ENCODE data around the gene EPAS1.

Gene EPAS1

DNA sequence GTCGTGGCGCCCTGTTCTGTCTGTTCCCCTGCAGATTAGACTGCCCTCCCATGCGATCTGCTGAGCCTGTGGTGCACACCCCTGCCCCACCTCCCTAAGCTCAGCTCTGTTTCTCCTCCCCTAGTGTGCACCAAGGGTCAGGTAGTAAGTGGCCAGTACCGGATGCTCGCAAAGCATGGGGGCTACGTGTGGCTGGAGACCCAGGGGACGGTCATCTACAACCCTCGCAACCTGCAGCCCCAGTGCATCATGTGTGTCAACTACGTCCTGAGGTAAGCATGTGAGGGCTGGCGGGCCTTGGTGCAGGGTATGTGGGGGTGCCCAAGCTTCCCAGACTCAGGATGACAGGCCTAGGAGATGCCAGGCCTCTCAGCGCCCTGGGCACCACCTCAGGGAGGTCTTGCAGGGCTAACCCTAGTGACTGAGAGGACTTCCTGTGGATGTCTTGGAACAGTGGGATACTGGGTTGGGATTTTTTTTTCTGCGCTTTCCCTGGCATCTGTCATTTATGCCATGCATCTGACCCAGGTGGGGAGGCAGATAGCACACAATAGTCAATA, 78.4 kb downstream of the EPAS1 start:
- TF ChIP-seq, protein P1, sequence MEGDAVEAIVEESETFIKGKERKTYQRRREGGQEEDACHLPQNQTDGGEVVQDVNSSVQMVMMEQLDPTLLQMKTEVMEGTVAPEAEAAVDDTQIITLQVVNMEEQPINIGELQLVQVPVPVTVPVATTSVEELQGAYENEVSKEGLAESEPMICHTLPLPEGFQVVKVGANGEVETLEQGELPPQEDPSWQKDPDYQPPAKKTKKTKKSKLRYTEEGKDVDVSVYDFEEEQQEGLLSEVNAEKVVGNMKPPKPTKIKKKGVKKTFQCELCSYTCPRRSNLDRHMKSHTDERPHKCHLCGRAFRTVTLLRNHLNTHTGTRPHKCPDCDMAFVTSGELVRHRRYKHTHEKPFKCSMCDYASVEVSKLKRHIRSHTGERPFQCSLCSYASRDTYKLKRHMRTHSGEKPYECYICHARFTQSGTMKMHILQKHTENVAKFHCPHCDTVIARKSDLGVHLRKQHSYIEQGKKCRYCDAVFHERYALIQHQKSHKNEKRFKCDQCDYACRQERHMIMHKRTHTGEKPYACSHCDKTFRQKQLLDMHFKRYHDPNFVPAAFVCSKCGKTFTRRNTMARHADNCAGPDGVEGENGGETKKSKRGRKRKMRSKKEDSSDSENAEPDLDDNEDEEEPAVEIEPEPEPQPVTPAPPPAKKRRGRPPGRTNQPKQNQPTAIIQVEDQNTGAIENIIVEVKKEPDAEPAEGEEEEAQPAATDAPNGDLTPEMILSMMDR (IDR thresholded peaks at IDR 0.05; ENCODE audit: low read length, missing control alignments), result no peak
- no peak overlapping the region for H3K4me3 ChIP-seq (replicated peaks; ENCODE audit: low read depth, low read length)
- no peak for DNase-seq (ENCODE audit: low read depth)

DNA sequence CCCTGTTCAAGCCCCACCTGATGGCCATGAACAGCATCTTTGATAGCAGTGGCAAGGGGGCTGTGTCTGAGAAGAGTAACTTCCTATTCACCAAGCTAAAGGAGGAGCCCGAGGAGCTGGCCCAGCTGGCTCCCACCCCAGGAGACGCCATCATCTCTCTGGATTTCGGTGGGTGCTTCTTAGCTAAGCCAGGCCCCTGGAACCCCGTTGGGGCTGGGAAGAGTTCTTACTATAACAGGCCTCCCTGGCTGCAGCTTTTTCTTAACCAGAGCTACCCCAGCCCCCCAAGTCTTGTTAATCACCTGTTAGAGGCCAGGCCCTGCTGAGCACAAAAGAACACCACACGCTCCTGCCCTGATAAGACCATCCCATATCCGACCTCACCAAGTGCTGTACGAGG, 79.4 kb downstream of the EPAS1 start:
- TF ChIP-seq, protein P1 (IDR thresholded peaks at IDR 0.05; ENCODE audit: low read length, missing control alignments), result no peak
- H3K4me3 ChIP-seq (replicated peaks; ENCODE audit: low read depth, low read length), result no peak overlapping the region
- DNase-seq (ENCODE audit: low read depth), result no peak

DNA sequence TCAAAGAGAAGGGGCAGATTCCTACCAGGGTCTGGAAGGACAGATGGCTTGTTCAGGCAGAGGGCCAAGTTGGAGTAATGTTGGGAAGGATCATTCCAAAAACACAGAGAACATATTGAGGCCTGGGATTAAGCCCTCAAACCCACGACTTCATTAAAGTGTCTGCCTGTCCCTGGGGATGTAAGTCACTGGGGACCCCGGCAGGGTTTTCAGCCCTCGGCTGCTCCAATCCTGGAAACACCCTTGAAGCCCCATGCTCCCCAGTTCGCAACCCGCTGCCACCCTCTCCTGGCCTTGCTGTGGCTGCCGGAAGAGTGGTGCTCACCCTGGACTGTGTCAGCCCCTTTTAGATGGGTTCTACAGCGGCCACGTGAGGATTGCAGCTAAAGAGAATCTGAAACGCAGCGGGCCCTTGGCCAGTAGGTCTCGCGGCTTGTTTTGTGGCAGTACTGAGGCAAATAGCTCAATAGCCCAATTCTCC, 79.9 kb downstream of the EPAS1 start:
- H3K4me3 ChIP-seq (replicated peaks; ENCODE audit: low read depth, low read length), result no peak overlapping the region
- TF ChIP-seq, protein P1 (IDR thresholded peaks at IDR 0.05; ENCODE audit: low read length, missing control alignments), result no peak
- no peak for DNase-seq (ENCODE audit: low read depth)

DNA sequence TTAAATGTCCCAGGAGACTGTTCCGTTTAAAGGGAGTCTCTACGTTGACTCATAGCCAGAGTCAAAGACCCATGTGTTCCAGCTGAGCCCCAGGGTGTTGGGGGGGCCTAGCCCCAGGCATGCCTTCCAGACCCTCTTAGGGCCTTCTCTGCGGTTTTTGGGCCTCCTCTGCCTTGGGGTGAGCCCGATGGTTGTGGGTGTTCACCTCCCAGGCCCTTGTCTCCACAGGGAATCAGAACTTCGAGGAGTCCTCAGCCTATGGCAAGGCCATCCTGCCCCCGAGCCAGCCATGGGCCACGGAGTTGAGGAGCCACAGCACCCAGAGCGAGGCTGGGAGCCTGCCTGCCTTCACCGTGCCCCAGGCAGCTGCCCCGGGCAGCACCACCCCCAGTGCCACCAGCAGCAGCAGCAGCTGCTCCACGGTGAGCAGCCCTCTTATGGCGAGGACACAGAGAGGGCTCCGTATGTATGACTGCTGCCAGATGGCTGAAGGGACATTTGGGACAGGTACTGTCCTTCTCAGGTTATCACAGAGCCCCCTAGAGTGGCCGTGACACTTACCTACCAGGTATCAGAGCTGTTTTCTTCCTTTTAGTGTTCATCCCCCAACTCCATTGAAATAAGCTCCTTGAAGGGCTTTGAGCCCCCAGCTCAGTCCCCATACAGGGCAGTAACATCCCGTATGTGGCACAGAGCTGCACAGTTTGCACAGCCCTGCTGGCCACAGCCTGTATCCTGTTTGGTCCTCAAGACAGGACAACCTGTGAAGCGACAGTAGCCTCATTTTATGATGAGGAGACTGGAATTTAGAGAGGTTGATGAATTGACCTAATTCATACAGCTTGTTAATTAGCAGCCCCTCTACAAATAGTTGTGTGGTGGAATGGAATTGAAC, 80.7 kb downstream of the EPAS1 start:
- no peak for DNase-seq (ENCODE audit: low read depth)
- H3K4me3 ChIP-seq (replicated peaks; ENCODE audit: low read depth, low read length), result no peak overlapping the region
- TF ChIP-seq, protein P1 (IDR thresholded peaks at IDR 0.05; ENCODE audit: low read length, missing control alignments), result no peak

DNA sequence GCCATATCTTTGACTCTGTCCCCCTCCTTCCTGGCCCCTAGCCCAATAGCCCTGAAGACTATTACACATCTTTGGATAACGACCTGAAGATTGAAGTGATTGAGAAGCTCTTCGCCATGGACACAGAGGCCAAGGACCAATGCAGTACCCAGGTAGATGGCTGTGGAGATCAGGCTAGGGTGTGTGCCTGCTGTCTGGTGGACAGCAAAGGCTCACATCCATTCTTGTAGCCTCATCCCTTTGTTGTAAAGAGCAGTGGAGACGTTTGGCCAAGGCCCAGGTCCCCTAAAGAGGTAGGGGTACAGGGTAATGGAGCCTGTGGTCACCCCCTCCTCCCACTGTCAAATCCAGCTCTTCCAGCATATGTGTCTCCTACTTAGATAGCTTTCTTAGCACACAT, 81.4 kb downstream of the EPAS1 start:
- no peak for DNase-seq (ENCODE audit: low read depth)

DNA sequence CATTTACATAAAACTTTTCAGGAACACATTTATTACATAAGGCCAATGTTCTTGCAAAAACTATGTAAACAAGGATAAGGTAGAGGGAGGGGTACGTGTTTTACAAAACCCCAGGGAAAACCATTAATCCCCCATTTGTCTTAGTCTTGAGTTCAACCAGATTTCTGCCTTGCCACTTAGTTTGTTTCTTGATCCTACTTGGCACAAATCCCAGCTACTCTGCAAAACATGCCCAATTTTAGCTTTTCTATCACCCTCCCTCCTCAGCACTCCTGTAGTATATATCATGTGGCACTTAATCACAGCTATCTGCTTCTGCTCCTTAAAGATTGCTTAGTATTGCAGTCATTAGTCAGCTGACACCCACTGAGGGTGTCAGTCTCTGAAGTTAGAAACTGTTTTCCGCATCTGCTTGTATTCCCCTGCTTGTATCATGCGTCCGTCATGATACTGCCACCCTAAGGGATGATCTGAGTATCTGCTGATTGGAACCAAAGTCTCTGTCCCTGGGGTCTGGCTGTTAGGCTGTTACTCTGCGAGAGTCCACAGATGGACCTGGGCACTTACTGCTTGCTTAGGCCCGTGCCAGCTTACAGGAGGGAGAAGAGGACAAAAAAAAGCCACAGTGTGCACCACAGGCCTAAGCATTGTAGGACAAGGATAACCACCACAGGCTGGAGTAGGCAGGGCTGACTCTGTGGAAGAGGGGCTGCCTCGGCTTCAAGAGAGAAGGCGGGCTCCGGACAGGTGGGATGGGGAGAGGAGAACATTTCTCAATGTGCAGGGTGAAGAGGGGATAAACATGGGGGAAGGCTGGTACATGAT, 82.2 kb downstream of the EPAS1 start:
- TF ChIP-seq, protein P1 (IDR thresholded peaks at IDR 0.05; ENCODE audit: low read length, missing control alignments), result no peak
- no peak for DNase-seq (ENCODE audit: low read depth)
- no peak overlapping the region for H3K4me3 ChIP-seq (replicated peaks; ENCODE audit: low read depth, low read length)

More for the DNA sequence above, 81.4 kb downstream of the EPAS1 start:
- H3K4me3 ChIP-seq (replicated peaks; ENCODE audit: low read depth, low read length), result no peak overlapping the region
- TF ChIP-seq, protein P1 (IDR thresholded peaks at IDR 0.05; ENCODE audit: low read length, missing control alignments), result no peak
